Measurements from ENCODE around the gene TIGD6. TPM values are rescaled to one million over a fixed set of nuclear protein-coding genes. Genes with fewer than 3 reads are reported as not detected.
"Not testable (repeated sequence)": the region's sequence is repeated elsewhere in the genome, so short reads cannot be mapped to it uniquely, and the experiment has no call there.

TIGD6 gene
- total RNA-seq, 4 donors from 2014 or later = 1.2 to 4.5 (median 2.7) TPM

DNA sequence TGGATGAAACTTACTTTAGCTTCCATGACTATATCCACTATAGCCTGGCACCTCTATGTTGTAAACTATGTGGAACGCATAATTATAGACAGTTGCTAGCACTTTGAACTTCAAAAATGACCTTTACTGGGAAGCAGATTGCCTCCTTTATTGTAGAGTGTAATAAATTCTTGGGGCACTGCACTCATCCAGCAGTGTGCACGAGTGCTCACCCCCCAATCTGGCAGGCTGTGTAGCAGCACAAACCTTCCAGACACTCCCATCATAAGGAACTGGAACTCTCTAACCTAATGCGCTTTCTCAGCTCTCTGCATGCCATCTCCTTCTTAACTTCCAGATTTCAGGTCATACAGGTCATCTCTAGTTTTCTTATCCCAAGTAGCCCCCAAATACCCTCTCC is 54.3 kb downstream of the TIGD6 start:
- no peaks in the 10 kb centered on the region for H3K36me3 ChIP-seq
- H3K4me3 ChIP-seq = no peak overlapping the region
- H3K9me3 ChIP-seq = no peaks in the 10 kb centered on the region
- peaks cover 0 to 25% (median 4%) of the 10 kb centered on the region in 4 donors for H3K4me1 ChIP-seq
- TF ChIP-seq, protein P1, sequence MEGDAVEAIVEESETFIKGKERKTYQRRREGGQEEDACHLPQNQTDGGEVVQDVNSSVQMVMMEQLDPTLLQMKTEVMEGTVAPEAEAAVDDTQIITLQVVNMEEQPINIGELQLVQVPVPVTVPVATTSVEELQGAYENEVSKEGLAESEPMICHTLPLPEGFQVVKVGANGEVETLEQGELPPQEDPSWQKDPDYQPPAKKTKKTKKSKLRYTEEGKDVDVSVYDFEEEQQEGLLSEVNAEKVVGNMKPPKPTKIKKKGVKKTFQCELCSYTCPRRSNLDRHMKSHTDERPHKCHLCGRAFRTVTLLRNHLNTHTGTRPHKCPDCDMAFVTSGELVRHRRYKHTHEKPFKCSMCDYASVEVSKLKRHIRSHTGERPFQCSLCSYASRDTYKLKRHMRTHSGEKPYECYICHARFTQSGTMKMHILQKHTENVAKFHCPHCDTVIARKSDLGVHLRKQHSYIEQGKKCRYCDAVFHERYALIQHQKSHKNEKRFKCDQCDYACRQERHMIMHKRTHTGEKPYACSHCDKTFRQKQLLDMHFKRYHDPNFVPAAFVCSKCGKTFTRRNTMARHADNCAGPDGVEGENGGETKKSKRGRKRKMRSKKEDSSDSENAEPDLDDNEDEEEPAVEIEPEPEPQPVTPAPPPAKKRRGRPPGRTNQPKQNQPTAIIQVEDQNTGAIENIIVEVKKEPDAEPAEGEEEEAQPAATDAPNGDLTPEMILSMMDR (IDR thresholded peaks at IDR 0.05) = no peak
- TF ChIP-seq POLR2A (IDR thresholded peaks at IDR 0.05) = no peak
- peak in 2 of 3 donors; percentile 77 to 81 for DNase-seq
- peak overlapping the region in 3 of 4 donors; percentile 14 to 71 (median 70) for H3K27ac ChIP-seq
- H3K27me3 ChIP-seq = no peaks in the 10 kb centered on the region

DNA sequence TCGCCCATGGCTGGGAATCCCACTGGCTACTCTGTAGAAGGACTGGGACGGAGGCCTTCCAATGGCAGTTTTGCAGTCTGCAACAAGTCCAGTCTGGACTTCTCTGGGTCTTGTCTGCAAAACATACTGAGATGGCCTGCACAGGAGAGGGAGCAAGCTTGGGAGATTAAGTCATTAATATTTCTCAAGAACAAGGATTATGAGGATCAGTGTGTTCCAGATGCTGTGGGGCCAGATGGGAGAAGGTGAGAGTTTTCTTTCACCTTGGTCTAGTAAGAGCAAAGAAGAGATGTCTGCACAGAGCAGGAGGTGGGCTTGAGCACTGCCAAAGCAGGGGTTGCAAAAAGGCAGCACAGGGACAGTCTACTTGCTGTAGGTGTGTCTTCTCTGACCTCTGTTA is 55.8 kb downstream of the TIGD6 start, which contains the start of gene PDE6A:
PDE6A (minus strand) TSS at position 128 of the 400 bp plus-strand sequence; CDS start at position 8, 120 bp downstream.
- no peak for TF ChIP-seq POLR2A (IDR thresholded peaks at IDR 0.05)
- TF ChIP-seq, protein P1 (IDR thresholded peaks at IDR 0.05) = no peak
- DNase-seq = no peak
- Histone ChIP-seq H3K4me1 (peaks cover 0 to 25% (median 4%) of the 10 kb centered on the region in 4 donors), H3K27ac (peak within 1 kb of the TSS in 3 of 4 donors; percentile 7 to 49 (median 24)), H3K36me3 (no peaks in the 10 kb centered on the region), H3K27me3 (no peaks in the 10 kb centered on the region), H3K4me3 (no peak within 1 kb of the TSS), H3K9me3 (no peaks in the 10 kb centered on the region)

DNA sequence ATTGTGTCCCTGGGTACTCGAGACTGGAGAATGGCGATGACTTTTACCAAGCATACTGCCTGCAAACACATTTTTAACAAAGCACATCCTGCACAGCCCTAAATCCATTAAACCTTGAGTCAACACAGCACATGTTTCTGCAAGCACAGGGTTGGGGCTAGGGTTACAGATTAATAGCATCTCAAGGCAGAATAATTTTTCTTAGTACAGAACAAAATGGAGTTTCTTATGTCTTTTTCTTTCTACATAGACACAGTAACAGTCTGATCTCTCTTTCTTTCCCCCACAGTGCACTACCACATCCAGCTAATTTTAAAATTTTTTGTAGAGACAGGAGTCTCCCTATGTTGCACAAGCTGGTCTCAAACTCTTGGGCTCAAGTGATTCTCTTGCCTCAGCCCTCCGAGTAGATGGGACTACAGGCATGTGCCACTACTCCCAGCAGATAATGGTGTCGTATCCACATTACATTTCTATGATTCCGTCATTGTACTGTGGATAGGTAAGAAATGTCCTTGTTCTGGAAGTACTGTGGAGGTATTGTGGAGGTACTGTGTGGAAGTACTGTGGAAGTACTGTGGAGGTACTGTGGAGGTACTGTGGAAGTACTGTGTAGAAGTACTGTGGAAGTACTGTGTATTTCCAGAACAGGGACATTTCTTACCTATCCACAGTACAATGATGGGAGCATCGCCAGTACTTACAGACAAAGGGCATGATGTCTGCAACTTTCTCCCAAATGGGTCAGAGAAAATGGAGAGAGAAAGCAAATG is 57.1 kb downstream of the TIGD6 start:
- H3K4me1 ChIP-seq = peaks cover 0 to 31% (median 4%) of the 10 kb centered on the region in 4 donors
- H3K9me3 ChIP-seq, H3K4me3 ChIP-seq, DNase-seq, H3K27me3 ChIP-seq, H3K36me3 ChIP-seq: not testable (repeated sequence)
- peak overlapping the region in 1 of 4 donors; percentile 61 for H3K27ac ChIP-seq

Other genes starting within 250 kb of the TIGD6 start
- gene PDE6A, start 55.9 kb downstream of the TIGD6 start, total RNA-seq = not detected
- 10 to 100 TPM in 3 of 4 donors, 1 to 10 TPM in 1; 7.4 to 87.4 (median 52.1) TPM for gene SLC26A2, start 39.9 kb downstream of the TIGD6 start, total RNA-seq
- 10 to 100 TPM; 24.3 to 45.0 (median 41.4) TPM for gene HMGXB3, start 85 bp upstream of the TIGD6 start, total RNA-seq
- 10 to 100 TPM in 3 of 4 donors, 1 to 10 TPM in 1; 2.1 to 24.8 (median 13.5) TPM for gene CSF1R, start 85.9 kb upstream of the TIGD6 start, total RNA-seq
- gene PDGFRB, start 155.2 kb upstream of the TIGD6 start, total RNA-seq = 10 to 100 TPM; 17.5 to 87.5 (median 31.2) TPM
- gene CDX1, start 166.1 kb upstream of the TIGD6 start, total RNA-seq = 100 to 1,000 TPM; 177 to 429 (median 370) TPM
- 10 to 100 TPM; 12.3 to 41.6 (median 19.9) TPM for gene SLC6A7, start 189.4 kb upstream of the TIGD6 start, total RNA-seq